PC-9 (cell line): ENCODE results near the gene ATP8B1.

ENCODE experiments used
- EZH2 ChIP-seq: fragments of 200-600 bp; sonication (generic); IDR thresholded peaks from 2 replicates; pipeline ENCODE4 v1.8.0; 2017; ENCODE audit warnings: antibody characterized with exemption, low read depth
- TF ChIP-seq, protein P1 (sequence below): fragments of 200-600 bp; sonication (generic); conservative IDR thresholded peaks from 2 replicates; pipeline ENCODE4 v1.6.1; 2017; ENCODE audit warnings: mixed run types, antibody characterized with exemption, mild to moderate bottlenecking, moderate library complexity

GRCh38 chr18:57640236-57640635 is 162.9 kb downstream of the ATP8B1 start:
- TF ChIP-seq, protein P1, sequence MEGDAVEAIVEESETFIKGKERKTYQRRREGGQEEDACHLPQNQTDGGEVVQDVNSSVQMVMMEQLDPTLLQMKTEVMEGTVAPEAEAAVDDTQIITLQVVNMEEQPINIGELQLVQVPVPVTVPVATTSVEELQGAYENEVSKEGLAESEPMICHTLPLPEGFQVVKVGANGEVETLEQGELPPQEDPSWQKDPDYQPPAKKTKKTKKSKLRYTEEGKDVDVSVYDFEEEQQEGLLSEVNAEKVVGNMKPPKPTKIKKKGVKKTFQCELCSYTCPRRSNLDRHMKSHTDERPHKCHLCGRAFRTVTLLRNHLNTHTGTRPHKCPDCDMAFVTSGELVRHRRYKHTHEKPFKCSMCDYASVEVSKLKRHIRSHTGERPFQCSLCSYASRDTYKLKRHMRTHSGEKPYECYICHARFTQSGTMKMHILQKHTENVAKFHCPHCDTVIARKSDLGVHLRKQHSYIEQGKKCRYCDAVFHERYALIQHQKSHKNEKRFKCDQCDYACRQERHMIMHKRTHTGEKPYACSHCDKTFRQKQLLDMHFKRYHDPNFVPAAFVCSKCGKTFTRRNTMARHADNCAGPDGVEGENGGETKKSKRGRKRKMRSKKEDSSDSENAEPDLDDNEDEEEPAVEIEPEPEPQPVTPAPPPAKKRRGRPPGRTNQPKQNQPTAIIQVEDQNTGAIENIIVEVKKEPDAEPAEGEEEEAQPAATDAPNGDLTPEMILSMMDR, result no peak
- no peak for TF ChIP-seq EZH2
